GM12878 (cell line): ENCODE data around the gene TMEM178A. TPM values are rescaled to one million over a fixed set of nuclear protein-coding genes. Genes with fewer than 3 reads are reported as not detected.

Experiments used
- ATAC-seq: fragments of 200-7000 bp; cut with Tn5 transposase; 3 replicates; pipeline ENCODE4 v1.9.1; 2020; ENCODE audit warnings: mild to moderate bottlenecking, moderate library complexity
- BruUV-seq: library from RNA; stranded (reverse); fragments of 400-500 nt; replicated peaks from 2 replicates; lab custom pipeline; 2021; lab: Mats Ljungman, UMichigan
- CTCF ChIA-PET: fragments of 300-600 bp; sonication (Branson Sonifier 250); formaldehyde crosslinking; extraction: SDS; loops from one replicate; lab custom pipeline; 2021; ENCODE audit warnings: inconsistent platforms; lab: Yijun Ruan, JAX
- POLR2A ChIA-PET: fragments of 350-600 bp; formaldehyde crosslinking; extraction: SDS; loops from one replicate; lab custom pipeline; 2021; ENCODE audit warnings: inconsistent platforms; lab: Charles Lee
- RAD21 ChIA-PET: fragments of 300-600 bp; sonication (Branson Sonifier 250); formaldehyde crosslinking; loops from one replicate; lab custom pipeline; 2023; ENCODE audit warnings: antibody characterized with exemption; ENCODE audit not compliant: unreplicated experiment; lab: Charles Lee
- SMC1A ChIA-PET: fragments of 300-600 bp; sonication (Branson Sonifier 250); formaldehyde crosslinking; loops from one replicate; lab custom pipeline; 2023; ENCODE audit not compliant: unreplicated experiment, uncharacterized antibody; lab: Charles Lee
- DNase-seq: peaks from one replicate; pipeline ENCODE4 v3.0.0-alpha.2; 2011; ENCODE audit warnings: low read depth, low spot score
- FAIRE-seq: peaks from 3 replicates; lab custom pipeline; 2011; peaks lifted over from hg19 to GRCh38; lab: Jason Lieb, UNC
- H2AFZ ChIP-seq: 2 replicates; pipeline ENCODE4 v1.6.0; 2011; ENCODE audit warnings: low read depth, low read length, control low read depth; ENCODE audit not compliant: control insufficient read depth
- H3K27ac ChIP-seq: 2 replicates; pipeline ENCODE4 v1.5.1; 2011; ENCODE audit warnings: control low read depth; ENCODE audit not compliant: control insufficient read depth, insufficient read depth
- H3K27me3 ChIP-seq, 2 experiments: replicated peaks in 1 of 2; 2 replicates each; pipeline versions ENCODE4 v1.6.0 to v1.6.1; 2011; ENCODE audit warnings: low read length in 1 of 2; ENCODE audit not compliant: control insufficient read depth in 2 of 2, insufficient read depth in 2 of 2
- H3K36me3 ChIP-seq, 2 experiments: 2 replicates each; pipeline ENCODE4 v1.5.1; 2011; ENCODE audit warnings: low read length in 1 of 2; ENCODE audit not compliant: control insufficient read depth in 2 of 2, insufficient read depth in 2 of 2
- H3K4me1 ChIP-seq: 2 replicates; pipeline ENCODE4 v1.6.1; 2011; ENCODE audit warnings: mild to moderate bottlenecking, low read length, moderate library complexity, mixed read lengths; ENCODE audit not compliant: control insufficient read depth, insufficient read depth
- H3K4me2 ChIP-seq: 2 replicates; pipeline ENCODE4 v1.6.0; 2011; ENCODE audit warnings: control low read depth; ENCODE audit not compliant: control insufficient read depth, insufficient read depth
- H3K4me3 ChIP-seq: fragments of 200-600 bp; sonication (generic); 2 replicates; pipeline ENCODE4 v1.5.1; 2016
- H3K79me2 ChIP-seq: 2 replicates; pipeline ENCODE4 v1.6.0; 2011; ENCODE audit warnings: low read length; ENCODE audit not compliant: control insufficient read depth, insufficient read depth
- H3K9ac ChIP-seq: 2 replicates; pipeline ENCODE4 v1.8.0; 2011; ENCODE audit warnings: low read length, control low read depth, mixed read lengths; ENCODE audit not compliant: control insufficient read depth, insufficient read depth
- H3K9me3 ChIP-seq: replicated peaks from 3 replicates; pipeline ENCODE4 v1.5.1; 2011; ENCODE audit warnings: mild to moderate bottlenecking, low read length; ENCODE audit not compliant: control insufficient read depth, insufficient read depth
- H4K20me1 ChIP-seq: 2 replicates; pipeline ENCODE4 v1.6.0; 2011; ENCODE audit not compliant: control insufficient read depth, insufficient read depth
- BRCA1 ChIP-seq: IDR thresholded peaks from 2 replicates; pipeline ENCODE4 v1.6.1; 2011; ENCODE audit warnings: low read depth, low read length, improper control_type of control experiment
- CHD1 ChIP-seq: IDR thresholded peaks from 2 replicates; pipeline ENCODE4 v1.6.1; 2012; ENCODE audit warnings: low read depth, low read length, improper control_type of control experiment
- CUX1 ChIP-seq: IDR thresholded peaks from 2 replicates; pipeline ENCODE4 v1.6.1; 2012; ENCODE audit warnings: improper control_type of control experiment, low read depth, low read length; ENCODE audit not compliant: insufficient replicate concordance
- DPF2 ChIP-seq: fragments of 450-650 bp; IDR thresholded peaks from 2 replicates; pipeline ENCODE4 v1.6.1; 2017; ENCODE audit warnings: mild to moderate bottlenecking
- MAX ChIP-seq: IDR thresholded peaks from 2 replicates; pipeline ENCODE4 v1.6.1; 2012; ENCODE audit warnings: low read depth, low read length, improper control_type of control experiment
- NFIC ChIP-seq: IDR thresholded peaks from 2 replicates; pipeline ENCODE4 v1.6.1; 2012; ENCODE audit warnings: low read depth, mild to moderate bottlenecking, inconsistent platforms, low read length, moderate library complexity
- POU2F2 ChIP-seq: IDR thresholded peaks from 3 replicates; pipeline ENCODE4 v1.6.1; 2011; ENCODE audit warnings: low read depth, mild to moderate bottlenecking, low read length, borderline replicate concordance
- PRDM15 ChIP-seq: fragments of 450-650 bp; formaldehyde crosslinking; IDR thresholded peaks from 2 replicates; pipeline ENCODE4 v1.4.0; 2020; ENCODE audit warnings: mild to moderate bottlenecking, moderate library complexity
- RAD51 ChIP-seq: fragments of 450-650 bp; IDR thresholded peaks from 2 replicates; pipeline ENCODE4 v1.6.1; 2016; ENCODE audit warnings: moderate library complexity, mild to moderate bottlenecking, inconsistent platforms
- RB1 ChIP-seq: fragments of 450-650 bp; formaldehyde crosslinking; IDR thresholded peaks from 2 replicates; pipeline ENCODE4 v1.6.1; 2017; ENCODE audit warnings: mild to moderate bottlenecking, borderline replicate concordance
- SUPT20H ChIP-seq: IDR thresholded peaks from 2 replicates; pipeline ENCODE4 v1.6.1; 2011; ENCODE audit warnings: low read depth, mild to moderate bottlenecking, low read length, moderate library complexity, borderline replicate concordance; ENCODE audit not compliant: control insufficient read depth
- TARDBP ChIP-seq: IDR thresholded peaks from 2 replicates; pipeline ENCODE4 v1.6.1; 2016; ENCODE audit warnings: borderline replicate concordance
- TCF7 ChIP-seq: IDR thresholded peaks from 2 replicates; pipeline ENCODE4 v1.6.1; 2014; ENCODE audit warnings: antibody characterized with exemption, borderline replicate concordance
- ZBED1 ChIP-seq: IDR thresholded peaks from 2 replicates; pipeline ENCODE4 v1.6.1; 2016; ENCODE audit warnings: borderline replicate concordance
- ZBTB33 ChIP-seq: fragments of 450-650 bp; IDR thresholded peaks from 2 replicates; pipeline ENCODE4 v1.6.1; 2017; ENCODE audit warnings: mild to moderate bottlenecking
- WGBS: methylation state at CpG from one replicate; pipeline ENCODE4 v1.1.6; 2016; ENCODE audit warnings: low lambda C conversion rate; ENCODE audit not compliant: insufficient replicate concordance, insufficient coverage; ENCODE audit errors: missing lambda C conversion rate; 5-methylcytosine and 5-hydroxymethylcytosine counted together
- in situ Hi-C: fragments of 300-500 bp; cut with MboI; formaldehyde crosslinking; loops from 9 replicates; pipeline ENCODE4 v1.14.3; 2018; ENCODE audit warnings: mixed read lengths
- intact Hi-C: fragments of 100-400 bp; cut with micrococcal nuclease; formaldehyde crosslinking; loops from one replicate; pipeline ENCODE4 v1.14.2; 2022; ENCODE audit not compliant: unreplicated experiment
- polyA plus RNA-seq, 11 experiments: library from polyadenylated mRNA; depleted of rRNA in 4 of 11; unstranded in 6 of 11; stranded (reverse) in 5 of 11; fragments of >200 nt; fragmentation: Nextera tagmentation in 4 of 11; fragmentation: Illumina TruSeq in 1 of 11; extraction: Ambion mirVana in 4 of 11; extraction: Trizol in 1 of 11; gene quantifications; 1 replicate in 1 of 11; 2 replicates in 10 of 11; pipeline versions ENCODE4 v1.2.1 to v1.2.3, GENCODE V29; 2011 to 2016; ENCODE audit warnings: inconsistent platforms in 2 of 11, missing spikeins in 2 of 11, low read depth in 1 of 11
- total RNA-seq, 4 experiments: library from RNA; depleted of rRNA in 3 of 4; stranded (reverse); fragments of >200 nt in 3 of 4; fragmentation: Illumina TruSeq in 1 of 4; extraction: Trizol in 1 of 4; gene quantifications; 2 replicates each; pipeline versions ENCODE4 v1.2.1 to v1.2.3, GENCODE V29; 2013 to 2021

Gene TMEM178A
- total and polyA plus RNA-seq, 10 of the 15 experiments (the other 5 are each of a cell fraction or from before 2014, with no cell fraction given), result not detected

- H3K79me2 ChIP-seq, result no peaks in the 10 kb centered on the region
- H4K20me1 ChIP-seq, result no peaks in the 10 kb centered on the region
- CTCF ChIA-PET, result no interaction called here
- ATAC-seq (no peak), FAIRE-seq (no peak), DNase-seq (no peak)
- SMC1A ChIA-PET, result interaction anchor here (0.9 kb wide), 1 partner anchor 14 kb away, joined by 3 read pairs; no protein-coding TSS in a partner anchor
- BruUV-seq, result no TSS peak
- no peaks in the 10 kb centered on the region for H3K36me3 ChIP-seq
- no peak overlapping the region for H3K9ac ChIP-seq
- no peak overlapping the region for H3K4me3 ChIP-seq
- no peak overlapping the region for H3K27ac ChIP-seq
- 50% methylated on average over 1 of the region's 1 CpG for WGBS
- no peak overlapping the region for H2AFZ ChIP-seq
- no peak overlapping the region for H3K4me2 ChIP-seq
- in situ Hi-C loops (no loop called here), intact Hi-C loops (no loop called here)
- H3K27me3 ChIP-seq, result no peaks in the 10 kb centered on the region
- POLR2A ChIA-PET, result interaction anchor here (0.6 kb wide), 1 partner anchor 540 kb away, joined by 5 read pairs; no protein-coding TSS in a partner anchor
- RAD21 ChIA-PET, result no interaction called here
- H3K4me1 ChIP-seq, result no peaks in the 10 kb centered on the region
- H3K9me3 ChIP-seq, result peaks cover 2% of the 10 kb centered on the region; the same call in 2 of the 3 replicates
- TF ChIP-seq DPF2, result no peak
- no peak for TF ChIP-seq CUX1
- TF ChIP-seq RAD51, result no peak
- no peak for TF ChIP-seq RB1
- no peak for TF ChIP-seq NFIC
- TF ChIP-seq PRDM15 (CRISPR knock-in tag), result no peak
- no peak for TF ChIP-seq ZBED1
- no peak for TF ChIP-seq MAX
- TF ChIP-seq POU2F2, result no peak
- no peak for TF ChIP-seq BRCA1
- no peak for TF ChIP-seq TCF7
- TF ChIP-seq CHD1, result no peak
- TF ChIP-seq ZBTB33, result no peak
- no peak for TF ChIP-seq TARDBP
- TF ChIP-seq SUPT20H, result no peak
Observed at GRCh38 chr2:39706312-39706711, 40.6 kb downstream of the TMEM178A start.
